Measurements from ENCODE around the gene B4GALT2. TPM values are rescaled to one million over a fixed set of nuclear protein-coding genes. Genes with fewer than 3 reads are reported as not detected.

B4GALT2 gene
- total and polyA plus RNA-seq, 9 of the 15 experiments (the other 6 are each of a cell fraction or from before 2014, with no cell fraction given), result 1.3 to 86.8 (median 43.8) TPM

GRCh38 chr1:43991476-43992231 is 12.6 kb downstream of the B4GALT2 start, which contains the start of gene CCDC24 (continued):
- TF ChIP-seq MGA (IDR thresholded peaks at IDR 0.05), result peak; percentile 79
- no peak for TF ChIP-seq ZBTB5 (IDR thresholded peaks at IDR 0.05)
- TF ChIP-seq XRCC4 (IDR thresholded peaks at IDR 0.05; ENCODE audit: extremely low read depth, insufficient read depth, insufficient read length), result no peak
- no peak for TF ChIP-seq TSHZ1 (CRISPR knock-in tag; IDR thresholded peaks at IDR 0.05)
- TF ChIP-seq NFIX (CRISPR knock-in tag; IDR thresholded peaks at IDR 0.05; ENCODE audit: low read depth), result no peak
- no peak for TF ChIP-seq ZFP1 (CRISPR knock-in tag; IDR thresholded peaks at IDR 0.05)
- TF ChIP-seq FOSL1 (tag; conservative IDR thresholded peaks at IDR 0.05), result 0 out of 2 replicates have a peak, but pooled peaks have one; percentile 18
- peak; percentile 44 for TF ChIP-seq POLR2B (IDR thresholded peaks at IDR 0.05; ENCODE audit: low read depth, partially characterized antibody)
- no peak for TF ChIP-seq ZNF644 (tag; IDR thresholded peaks at IDR 0.05; ENCODE audit: low read depth)
- no peak for TF ChIP-seq ZNF347 (CRISPR knock-in tag; IDR thresholded peaks at IDR 0.05; ENCODE audit: low read depth)

Data from K562 (cell line).